ENCODE results near the gene CAP2.

CAP2 gene

DNA sequence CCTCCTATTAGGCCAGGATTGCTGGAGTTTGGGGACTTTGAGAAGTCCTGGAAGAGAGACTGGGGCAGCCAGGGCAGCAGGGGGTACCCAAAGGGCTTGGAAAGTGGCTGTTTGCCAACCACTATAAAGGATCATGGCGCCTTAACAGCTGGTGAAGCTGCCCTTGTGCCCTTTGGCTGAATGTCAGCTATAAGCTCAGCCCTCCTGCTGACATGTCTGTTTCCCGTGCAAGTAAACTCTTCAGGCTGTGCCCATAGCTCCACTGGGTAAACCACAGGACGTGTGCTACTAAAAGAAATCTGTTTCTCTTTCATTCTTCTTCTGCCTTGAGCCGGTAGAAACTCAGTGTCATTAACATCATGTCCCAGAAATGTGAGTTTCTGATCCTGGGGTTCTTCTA is 97.3 kb downstream of the CAP2 start:
- H3K9me3 ChIP-seq (ENCODE audit: control insufficient read depth in 1 of 2, low read length in 2 of 2) = no peaks in the 10 kb centered on the region
- no peak overlapping the region for H3K4me3 ChIP-seq (ENCODE audit: low read depth in 1 of 2, low read length in 2 of 2)
- H3K27ac ChIP-seq (ENCODE audit: low read length) = no peak overlapping the region
- no peaks in the 10 kb centered on the region for H3K36me3 ChIP-seq (ENCODE audit: control insufficient read depth in 1 of 2, insufficient read depth in 2 of 2, low read length in 2 of 2)
- H3K27me3 ChIP-seq (ENCODE audit: low read depth, low read length) = no peaks in the 10 kb centered on the region
- peaks cover 6 to 29% of the 10 kb centered on the region in 2 donors for H3K4me1 ChIP-seq (ENCODE audit: control insufficient read depth in 1 of 2, insufficient read depth in 2 of 2, low read length in 2 of 2)

DNA sequence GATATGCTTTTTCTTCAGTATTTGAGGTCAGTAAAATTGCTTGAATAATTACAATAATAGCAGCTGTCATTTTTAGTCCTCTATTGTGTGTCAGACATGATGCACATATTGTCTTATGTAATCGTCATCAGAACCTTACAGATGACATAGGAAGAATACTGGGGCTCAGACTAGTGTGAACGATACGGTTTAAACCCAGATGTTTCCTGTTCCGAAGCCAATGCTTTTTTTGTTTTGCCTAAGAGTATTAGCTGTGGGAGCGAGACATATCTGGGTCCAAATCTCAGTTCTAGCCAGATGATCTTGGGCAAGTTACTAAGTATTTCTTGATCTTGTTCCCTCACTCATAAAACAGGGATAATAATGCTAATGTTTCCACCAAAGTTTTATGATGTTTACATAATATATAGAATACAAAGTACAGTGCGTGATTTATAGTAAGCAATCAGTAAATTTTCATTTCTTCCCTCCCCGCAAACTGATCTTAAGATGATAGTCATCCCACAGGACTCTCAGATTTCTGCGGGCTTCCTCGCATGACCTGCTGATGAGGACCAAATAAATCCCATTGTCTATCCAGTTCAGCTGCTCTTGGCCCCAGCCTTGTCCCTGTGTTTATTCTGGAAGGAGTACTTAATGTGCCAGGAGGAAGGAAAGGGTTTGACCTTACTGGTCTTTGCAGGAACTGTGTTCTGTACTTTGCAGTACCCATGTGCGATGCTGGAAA is 98.2 kb downstream of the CAP2 start:
- H3K36me3 ChIP-seq (ENCODE audit: control insufficient read depth in 1 of 2, insufficient read depth in 2 of 2, low read length in 2 of 2) = no peaks in the 10 kb centered on the region
- peak overlapping the region; percentile 1 for H3K27ac ChIP-seq (ENCODE audit: low read length)
- H3K4me3 ChIP-seq (ENCODE audit: low read depth in 1 of 2, low read length in 2 of 2) = peak overlapping the region in 1 of 2 donors; percentile 12
- H3K4me1 ChIP-seq (ENCODE audit: control insufficient read depth in 1 of 2, insufficient read depth in 2 of 2, low read length in 2 of 2) = peaks cover 6 to 30% of the 10 kb centered on the region in 2 donors
- no peaks in the 10 kb centered on the region for H3K27me3 ChIP-seq (ENCODE audit: low read depth, low read length)
- H3K9me3 ChIP-seq (ENCODE audit: control insufficient read depth in 1 of 2, low read length in 2 of 2) = no peaks in the 10 kb centered on the region

DNA sequence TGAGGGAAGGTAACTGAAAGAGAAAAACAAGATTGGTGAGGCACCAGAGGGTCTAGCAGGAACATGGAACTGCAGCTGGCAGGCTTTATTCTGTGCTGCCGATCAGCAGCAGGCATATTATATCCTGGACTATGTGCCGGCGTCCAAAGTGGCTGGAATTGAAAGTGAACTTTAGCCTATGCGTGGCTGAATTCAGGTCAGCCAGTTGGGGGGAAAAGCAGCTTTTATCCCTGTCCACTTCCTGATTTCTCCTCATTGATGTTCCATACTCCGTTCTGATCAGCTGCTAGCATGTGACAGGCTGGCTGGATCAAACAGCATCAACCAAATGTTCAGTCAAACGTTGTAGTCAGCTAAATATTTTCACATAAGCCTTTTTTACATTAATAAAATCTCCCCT is 99.0 kb downstream of the CAP2 start:
- Histone ChIP-seq H3K27me3 (ENCODE audit: low read depth, low read length) (no peaks in the 10 kb centered on the region), H3K9me3 (ENCODE audit: control insufficient read depth in 1 of 2, low read length in 2 of 2) (no peaks in the 10 kb centered on the region), H3K4me1 (ENCODE audit: control insufficient read depth in 1 of 2, insufficient read depth in 2 of 2, low read length in 2 of 2) (peaks cover 6 to 30% of the 10 kb centered on the region in 2 donors), H3K36me3 (ENCODE audit: control insufficient read depth in 1 of 2, insufficient read depth in 2 of 2, low read length in 2 of 2) (no peaks in the 10 kb centered on the region), H3K4me3 (ENCODE audit: low read depth in 1 of 2, low read length in 2 of 2) (peak overlapping the region in 1 of 2 donors; percentile 12), H3K27ac (ENCODE audit: low read length) (peak overlapping the region; percentile 1)

DNA sequence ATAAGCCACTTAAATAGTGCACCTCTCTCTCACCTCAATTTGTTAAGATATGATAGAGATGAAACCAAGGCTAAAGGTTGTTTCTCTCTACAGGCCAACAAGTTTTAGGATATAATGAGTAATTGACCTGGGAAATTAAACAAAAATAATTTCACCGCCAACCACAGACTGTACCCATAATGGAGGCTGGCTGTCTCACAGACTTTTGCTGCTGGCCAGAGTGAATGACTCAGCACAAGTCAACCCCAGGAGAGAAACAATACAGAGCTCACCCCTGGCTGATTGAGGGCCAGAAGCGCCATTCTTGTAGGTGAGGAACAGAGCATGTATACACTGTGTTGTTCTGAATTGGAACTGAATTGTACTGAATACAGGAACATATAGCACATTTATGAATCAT is 99.9 kb downstream of the CAP2 start:
- Histone ChIP-seq H3K9me3 (ENCODE audit: control insufficient read depth in 1 of 2, low read length in 2 of 2) (no peaks in the 10 kb centered on the region), H3K4me3 (ENCODE audit: low read depth in 1 of 2, low read length in 2 of 2) (no peak overlapping the region), H3K4me1 (ENCODE audit: control insufficient read depth in 1 of 2, insufficient read depth in 2 of 2, low read length in 2 of 2) (peaks cover 6 to 33% of the 10 kb centered on the region in 2 donors), H3K36me3 (ENCODE audit: control insufficient read depth in 1 of 2, insufficient read depth in 2 of 2, low read length in 2 of 2) (no peaks in the 10 kb centered on the region), H3K27me3 (ENCODE audit: low read depth, low read length) (no peaks in the 10 kb centered on the region), H3K27ac (ENCODE audit: low read length) (no peak overlapping the region)

DNA sequence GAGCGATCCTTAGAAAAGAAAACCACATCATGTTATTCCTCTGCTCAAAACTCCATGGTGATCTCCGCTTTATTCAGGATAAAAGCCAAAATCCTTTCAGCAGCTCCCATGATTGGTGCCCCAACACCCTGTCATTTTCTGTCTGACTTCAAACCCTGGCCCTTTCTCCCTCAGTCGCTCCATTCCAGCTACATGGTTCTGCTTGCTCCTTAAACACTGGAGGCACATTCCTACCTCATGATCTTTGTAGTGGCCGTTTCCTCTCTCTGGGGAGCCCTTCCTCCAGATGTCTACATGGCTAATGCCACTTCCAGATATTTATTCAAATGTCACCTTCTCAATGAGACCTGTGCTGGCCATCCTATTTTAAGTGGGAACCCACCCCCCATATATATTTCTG is 100.8 kb downstream of the CAP2 start:
- Histone ChIP-seq H3K4me3 (ENCODE audit: low read depth in 1 of 2, low read length in 2 of 2) (no peak overlapping the region), H3K4me1 (ENCODE audit: control insufficient read depth in 1 of 2, insufficient read depth in 2 of 2, low read length in 2 of 2) (peaks cover 6 to 33% of the 10 kb centered on the region in 2 donors), H3K27ac (ENCODE audit: low read length) (no peak overlapping the region), H3K36me3 (ENCODE audit: control insufficient read depth in 1 of 2, insufficient read depth in 2 of 2, low read length in 2 of 2) (no peaks in the 10 kb centered on the region), H3K27me3 (ENCODE audit: low read depth, low read length) (no peaks in the 10 kb centered on the region), H3K9me3 (ENCODE audit: control insufficient read depth in 1 of 2, low read length in 2 of 2) (no peaks in the 10 kb centered on the region)

DNA sequence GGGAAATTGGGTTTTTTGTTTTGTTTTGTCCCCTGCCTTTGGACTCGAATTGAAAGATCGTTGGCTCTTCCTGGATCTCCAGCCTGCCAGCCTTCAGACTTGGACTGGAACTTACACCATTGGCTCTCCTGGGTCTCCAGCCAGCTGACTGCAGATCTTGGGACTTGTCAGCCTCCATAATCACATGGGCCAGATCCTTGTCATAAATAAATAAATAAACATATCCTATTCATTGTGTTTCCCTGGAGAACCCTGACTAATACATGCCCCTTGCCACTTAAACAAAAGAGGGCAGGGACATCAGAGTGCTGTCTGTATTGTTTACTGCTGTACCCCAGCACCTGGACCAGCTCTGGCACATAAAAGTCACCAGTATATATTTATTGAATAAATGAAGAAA is 101.5 kb downstream of the CAP2 start:
- Histone ChIP-seq H3K4me1 (ENCODE audit: control insufficient read depth in 1 of 2, insufficient read depth in 2 of 2, low read length in 2 of 2) (peaks cover 6 to 33% of the 10 kb centered on the region in 2 donors), H3K27ac (ENCODE audit: low read length) (no peak overlapping the region), H3K36me3 (ENCODE audit: control insufficient read depth in 1 of 2, insufficient read depth in 2 of 2, low read length in 2 of 2) (no peaks in the 10 kb centered on the region), H3K9me3 (ENCODE audit: control insufficient read depth in 1 of 2, low read length in 2 of 2) (no peaks in the 10 kb centered on the region), H3K27me3 (ENCODE audit: low read depth, low read length) (no peaks in the 10 kb centered on the region), H3K4me3 (ENCODE audit: low read depth in 1 of 2, low read length in 2 of 2) (no peak overlapping the region)

DNA sequence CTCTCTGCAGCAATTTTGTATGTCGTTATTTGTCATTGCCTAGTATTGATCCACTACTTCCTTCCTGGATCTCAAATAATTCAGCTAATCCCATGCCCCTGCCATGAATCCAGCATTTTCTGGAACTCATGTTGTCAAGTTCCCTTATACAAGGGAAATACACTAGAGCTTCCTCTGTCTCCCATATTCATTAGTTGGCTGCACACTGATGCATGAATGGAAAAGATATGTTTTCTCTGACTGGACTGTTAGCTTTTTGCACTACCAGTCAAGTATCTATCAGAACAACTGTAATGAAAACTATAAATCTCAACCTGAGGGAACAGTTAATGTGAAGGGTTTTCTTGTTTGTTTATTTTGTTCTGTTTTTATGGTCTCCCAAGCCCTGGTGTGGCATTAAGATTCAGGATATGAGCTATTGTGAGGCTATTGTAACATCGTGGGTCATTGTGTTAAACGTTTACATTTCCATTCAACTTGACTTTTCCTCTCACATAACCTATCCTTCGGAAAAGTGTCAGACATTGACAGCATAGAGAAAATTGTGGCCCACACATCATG is 104.2 kb downstream of the CAP2 start:
- no peak overlapping the region for H3K27ac ChIP-seq (ENCODE audit: low read length)
- H3K4me1 ChIP-seq (ENCODE audit: control insufficient read depth in 1 of 2, insufficient read depth in 2 of 2, low read length in 2 of 2) = peaks cover 0 to 22% of the 10 kb centered on the region in 2 donors
- no peak overlapping the region for H3K4me3 ChIP-seq (ENCODE audit: low read depth in 1 of 2, low read length in 2 of 2)

DNA sequence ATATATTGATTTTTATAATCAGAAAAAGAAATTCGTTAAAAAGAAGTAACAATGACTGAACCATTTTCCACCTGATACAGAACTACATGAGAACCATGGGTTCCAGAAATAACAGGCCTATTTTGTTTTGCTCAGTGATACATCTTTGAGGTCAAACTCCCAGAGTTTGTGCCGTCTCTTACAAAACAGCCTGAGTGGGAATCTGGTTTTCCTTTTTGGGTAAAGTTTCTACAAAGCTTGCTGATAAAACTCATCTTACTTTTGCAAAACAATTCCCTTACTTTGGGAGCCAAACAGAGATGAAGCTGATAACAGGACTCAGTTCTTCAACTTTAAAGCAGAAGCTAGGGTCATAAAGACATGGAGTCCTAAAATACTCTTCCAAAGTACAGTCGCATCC is 108.0 kb downstream of the CAP2 start:
- H3K27ac ChIP-seq (ENCODE audit: low read length) = no peak overlapping the region
- no peak overlapping the region for H3K4me3 ChIP-seq (ENCODE audit: low read depth in 1 of 2, low read length in 2 of 2)
- no peaks in the 10 kb centered on the region for H3K27me3 ChIP-seq (ENCODE audit: low read depth, low read length)
- H3K9me3 ChIP-seq (ENCODE audit: control insufficient read depth in 1 of 2, low read length in 2 of 2) = no peaks in the 10 kb centered on the region
- H3K4me1 ChIP-seq (ENCODE audit: control insufficient read depth in 1 of 2, insufficient read depth in 2 of 2, low read length in 2 of 2) = peaks cover 0 to 11% of the 10 kb centered on the region in 2 donors
- no peaks in the 10 kb centered on the region for H3K36me3 ChIP-seq (ENCODE audit: control insufficient read depth in 1 of 2, insufficient read depth in 2 of 2, low read length in 2 of 2)

More for the DNA sequence above, 104.2 kb downstream of the CAP2 start:
- Histone ChIP-seq H3K27me3 (ENCODE audit: low read depth, low read length) (no peaks in the 10 kb centered on the region), H3K9me3 (ENCODE audit: control insufficient read depth in 1 of 2, low read length in 2 of 2) (no peaks in the 10 kb centered on the region), H3K36me3 (ENCODE audit: control insufficient read depth in 1 of 2, insufficient read depth in 2 of 2, low read length in 2 of 2) (no peaks in the 10 kb centered on the region)

DNA sequence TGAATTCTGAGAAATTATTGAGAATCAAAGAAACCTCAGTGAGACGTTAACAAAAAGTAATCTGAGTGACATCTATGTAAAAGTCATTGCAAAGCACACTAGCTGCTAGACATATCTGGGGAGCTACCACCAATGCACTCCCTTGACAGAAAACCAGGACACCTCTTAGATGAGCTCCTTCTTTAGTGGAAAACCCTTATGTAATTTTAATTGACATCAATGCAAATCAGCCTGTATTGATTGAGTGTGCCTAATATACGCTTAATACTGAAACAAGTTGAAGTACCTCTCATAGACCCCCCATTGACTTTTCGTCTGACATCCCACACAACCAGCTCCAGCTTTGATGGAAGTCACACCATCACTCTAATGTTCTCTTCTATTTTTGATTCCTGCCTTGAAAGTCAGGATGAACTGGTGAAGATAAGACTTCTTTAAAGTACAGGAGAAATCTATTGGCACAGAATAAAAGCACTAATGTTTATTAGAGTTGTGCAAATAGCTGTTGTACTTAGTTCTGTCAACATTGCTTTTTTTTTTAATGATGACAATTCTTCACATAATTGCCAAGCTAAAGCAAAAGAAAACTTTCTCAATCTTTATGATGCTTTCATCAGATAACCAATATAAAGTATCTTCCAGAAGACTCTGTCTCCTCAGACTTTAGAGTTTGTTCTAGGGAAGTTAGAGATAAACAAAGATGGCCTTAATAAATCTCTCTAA is 108.7 kb downstream of the CAP2 start:
- no peak overlapping the region for H3K27ac ChIP-seq (ENCODE audit: low read length)
- no peaks in the 10 kb centered on the region for H3K9me3 ChIP-seq (ENCODE audit: control insufficient read depth in 1 of 2, low read length in 2 of 2)
- no peak overlapping the region for H3K4me3 ChIP-seq (ENCODE audit: low read depth in 1 of 2, low read length in 2 of 2)
- no peaks in the 10 kb centered on the region for H3K27me3 ChIP-seq (ENCODE audit: low read depth, low read length)
- H3K4me1 ChIP-seq (ENCODE audit: control insufficient read depth in 1 of 2, insufficient read depth in 2 of 2, low read length in 2 of 2) = peaks cover 0 to 11% of the 10 kb centered on the region in 2 donors
- no peaks in the 10 kb centered on the region for H3K36me3 ChIP-seq (ENCODE audit: control insufficient read depth in 1 of 2, insufficient read depth in 2 of 2, low read length in 2 of 2)

DNA sequence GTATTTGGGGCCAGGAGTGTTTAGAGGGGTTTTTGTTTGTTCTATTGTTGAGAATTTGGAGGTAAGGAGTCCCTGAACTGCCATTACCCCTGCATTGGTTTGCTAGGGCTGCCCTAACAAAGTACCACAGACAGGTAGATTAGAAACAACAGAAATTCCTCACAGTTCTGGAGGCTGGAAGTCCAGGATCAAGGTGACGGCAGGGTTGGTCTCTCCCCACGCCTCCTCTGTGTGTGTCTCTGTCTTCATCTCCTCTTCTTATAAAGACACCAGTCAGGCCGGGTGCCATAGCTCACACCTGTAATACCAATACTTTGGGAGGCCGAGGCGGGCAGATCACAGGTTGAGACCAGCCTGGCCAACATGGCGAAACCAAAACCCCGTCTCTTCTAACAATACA is 109.7 kb downstream of the CAP2 start:
- Histone ChIP-seq H3K4me1 (ENCODE audit: control insufficient read depth in 1 of 2, insufficient read depth in 2 of 2, low read length in 2 of 2) (peaks cover 0 to 7% of the 10 kb centered on the region in 2 donors), H3K27me3 (ENCODE audit: low read depth, low read length) (no peaks in the 10 kb centered on the region), H3K9me3 (ENCODE audit: control insufficient read depth in 1 of 2, low read length in 2 of 2) (no peaks in the 10 kb centered on the region), H3K27ac (ENCODE audit: low read length) (no peak overlapping the region), H3K4me3 (ENCODE audit: low read depth in 1 of 2, low read length in 2 of 2) (no peak overlapping the region), H3K36me3 (ENCODE audit: control insufficient read depth in 1 of 2, insufficient read depth in 2 of 2, low read length in 2 of 2) (peaks cover 0 to 3% of the 10 kb centered on the region in 2 donors)

DNA sequence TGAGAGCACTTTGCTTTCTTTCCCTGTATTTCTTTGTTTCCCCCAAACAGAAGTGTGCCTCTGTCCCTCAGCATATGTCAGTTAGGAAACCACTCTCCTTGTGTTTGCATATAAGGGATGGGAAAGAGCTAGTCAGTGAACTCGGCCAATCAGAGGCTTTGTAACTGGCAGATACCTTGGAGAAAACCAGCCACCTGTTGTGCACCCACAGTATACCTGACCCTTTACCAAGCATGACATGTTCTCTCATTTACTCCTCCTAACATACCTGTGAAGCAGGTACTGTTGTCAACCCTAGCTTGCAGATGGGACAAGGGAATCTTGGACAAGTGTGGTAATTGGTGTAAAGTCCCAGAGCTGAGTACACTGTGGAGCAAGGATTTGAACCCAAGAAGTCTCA is 110.6 kb downstream of the CAP2 start:
- H3K36me3 ChIP-seq (ENCODE audit: control insufficient read depth in 1 of 2, insufficient read depth in 2 of 2, low read length in 2 of 2) = peaks cover 0 to 11% of the 10 kb centered on the region in 2 donors
- H3K27me3 ChIP-seq (ENCODE audit: low read depth, low read length) = no peaks in the 10 kb centered on the region
- H3K4me3 ChIP-seq (ENCODE audit: low read depth in 1 of 2, low read length in 2 of 2) = no peak overlapping the region
- H3K4me1 ChIP-seq (ENCODE audit: control insufficient read depth in 1 of 2, insufficient read depth in 2 of 2, low read length in 2 of 2) = peaks cover 0 to 7% of the 10 kb centered on the region in 2 donors
- no peaks in the 10 kb centered on the region for H3K9me3 ChIP-seq (ENCODE audit: control insufficient read depth in 1 of 2, low read length in 2 of 2)
- H3K27ac ChIP-seq (ENCODE audit: low read length) = no peak overlapping the region

Measured in muscle layer of duodenum (tissue), 2 donors.